ENCODE results near the gene USP24. TPM values are rescaled to one million over a fixed set of nuclear protein-coding genes. Genes with fewer than 3 reads are reported as not detected.

USP24 gene
- polyA plus RNA-seq, 1 donor (not counting 4 experiments of a cell fraction or from before 2014, with no cell fraction given): 22.5 TPM

DNA sequence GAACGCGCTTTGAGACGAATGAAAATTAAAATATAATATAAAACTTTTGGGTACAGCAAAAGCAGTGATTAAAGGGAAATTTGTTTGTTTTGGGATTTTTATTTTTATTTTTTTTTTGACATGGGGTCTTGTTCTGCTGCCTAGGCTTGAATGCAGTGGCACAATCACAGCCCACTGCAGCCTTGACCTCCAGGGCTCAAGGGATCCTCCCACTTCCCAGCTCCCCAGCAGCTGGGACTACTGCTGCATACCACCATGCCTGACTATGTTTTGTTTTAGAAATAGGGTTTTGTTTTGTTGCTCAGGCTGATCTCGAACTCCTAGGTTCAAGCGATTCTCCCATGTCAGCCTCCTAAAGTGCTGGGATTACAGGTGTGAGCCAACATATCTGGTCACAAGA lies 30.3 kb downstream of the USP24 start:
- no peak overlapping the region for H3K4me2 ChIP-seq (ENCODE audit: control insufficient read depth, extremely low read depth, insufficient read depth, low read depth, low read length)
- no peak for DNase-seq (ENCODE audit: low read depth, low spot score)
- no peak overlapping the region for H3K27ac ChIP-seq (ENCODE audit: control insufficient read depth, insufficient read depth, low read length)
- FAIRE-seq: no peak
- H4K20me1 ChIP-seq (ENCODE audit: control insufficient read depth, extremely low read depth, insufficient read depth, low read length): peaks cover 3% of the 10 kb centered on the region
- H3K9ac ChIP-seq (ENCODE audit: control insufficient read depth, extremely low read depth, insufficient read depth, low read length): no peak overlapping the region
- H2AFZ ChIP-seq (ENCODE audit: control insufficient read depth, low read length): no peak overlapping the region
- H3K4me3 ChIP-seq (ENCODE audit: control insufficient read depth in 2 of 3, extremely low read depth in 1 of 3, insufficient read depth in 2 of 3, low read depth in 1 of 3, low read length in 3 of 3): no peak overlapping the region
- H3K27me3 ChIP-seq (ENCODE audit: control insufficient read depth, extremely low read depth, insufficient read depth, low read length): no peaks in the 10 kb centered on the region
- no peaks in the 10 kb centered on the region for H3K36me3 ChIP-seq (ENCODE audit: control insufficient read depth in 2 of 2, extremely low read depth in 1 of 2, insufficient read depth in 2 of 2, low read length in 2 of 2)
- peaks cover 93% of the 10 kb centered on the region for H3K79me2 ChIP-seq (ENCODE audit: control insufficient read depth, insufficient read depth, low read length)
- dilution Hi-C loops (cut with MboI; ENCODE audit: extremely low pct_ligation_motif_present, low sequenced_read_pairs): no loop called here
- no peaks in the 10 kb centered on the region for H3K9me1 ChIP-seq (ENCODE audit: control insufficient read depth, extremely low read depth, insufficient read depth, low read length)
- TF ChIP-seq EZH2 (IDR thresholded peaks at IDR 0.05; ENCODE audit: low read length): no peak
- TF ChIP-seq, protein P1, sequence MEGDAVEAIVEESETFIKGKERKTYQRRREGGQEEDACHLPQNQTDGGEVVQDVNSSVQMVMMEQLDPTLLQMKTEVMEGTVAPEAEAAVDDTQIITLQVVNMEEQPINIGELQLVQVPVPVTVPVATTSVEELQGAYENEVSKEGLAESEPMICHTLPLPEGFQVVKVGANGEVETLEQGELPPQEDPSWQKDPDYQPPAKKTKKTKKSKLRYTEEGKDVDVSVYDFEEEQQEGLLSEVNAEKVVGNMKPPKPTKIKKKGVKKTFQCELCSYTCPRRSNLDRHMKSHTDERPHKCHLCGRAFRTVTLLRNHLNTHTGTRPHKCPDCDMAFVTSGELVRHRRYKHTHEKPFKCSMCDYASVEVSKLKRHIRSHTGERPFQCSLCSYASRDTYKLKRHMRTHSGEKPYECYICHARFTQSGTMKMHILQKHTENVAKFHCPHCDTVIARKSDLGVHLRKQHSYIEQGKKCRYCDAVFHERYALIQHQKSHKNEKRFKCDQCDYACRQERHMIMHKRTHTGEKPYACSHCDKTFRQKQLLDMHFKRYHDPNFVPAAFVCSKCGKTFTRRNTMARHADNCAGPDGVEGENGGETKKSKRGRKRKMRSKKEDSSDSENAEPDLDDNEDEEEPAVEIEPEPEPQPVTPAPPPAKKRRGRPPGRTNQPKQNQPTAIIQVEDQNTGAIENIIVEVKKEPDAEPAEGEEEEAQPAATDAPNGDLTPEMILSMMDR (optimal IDR thresholded peaks at IDR 0.05 in 1 of 3, IDR thresholded peaks at IDR 0.05 in 1 of 3, conservative IDR thresholded peaks at IDR 0.05 in 1 of 3; ENCODE audit: extremely low read depth in 1 of 3, insufficient read depth in 2 of 3, low read length in 3 of 3): no peak
- no peaks in the 10 kb centered on the region for H3K9me3 ChIP-seq (ENCODE audit: control insufficient read depth, low read depth, low read length)
- H3K4me1 ChIP-seq (ENCODE audit: control insufficient read depth, extremely low read depth, insufficient read depth, low read length): no peaks in the 10 kb centered on the region

DNA sequence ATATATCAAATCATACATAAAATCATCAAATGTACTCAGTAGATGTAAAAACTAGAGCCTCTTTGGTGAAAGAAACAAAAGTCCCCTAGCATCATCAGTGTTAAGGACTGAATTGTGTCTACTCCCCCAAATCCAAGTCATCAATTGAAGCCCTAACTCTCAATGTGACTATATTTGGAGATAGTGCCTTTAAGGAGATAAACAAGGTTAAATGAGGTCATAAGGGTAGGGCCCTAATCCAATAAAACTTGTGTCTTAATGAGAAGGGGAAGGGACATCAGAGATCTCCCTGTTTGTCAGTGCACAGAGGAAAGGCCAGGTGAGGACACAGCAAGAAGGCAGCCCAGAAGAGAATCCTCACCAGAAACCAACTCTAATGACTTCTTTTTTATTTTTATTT lies 33.5 kb downstream of the USP24 start:
- Histone ChIP-seq H2AFZ (ENCODE audit: control insufficient read depth, low read length) (no peak overlapping the region), H4K20me1 (ENCODE audit: control insufficient read depth, extremely low read depth, insufficient read depth, low read length) (peaks cover 12% of the 10 kb centered on the region), H3K27ac (ENCODE audit: control insufficient read depth, insufficient read depth, low read length) (no peak overlapping the region), H3K27me3 (ENCODE audit: control insufficient read depth, extremely low read depth, insufficient read depth, low read length) (no peaks in the 10 kb centered on the region), H3K4me3 (ENCODE audit: control insufficient read depth in 2 of 3, extremely low read depth in 1 of 3, insufficient read depth in 2 of 3, low read depth in 1 of 3, low read length in 3 of 3) (no peak overlapping the region), H3K9me1 (ENCODE audit: control insufficient read depth, extremely low read depth, insufficient read depth, low read length) (no peaks in the 10 kb centered on the region), H3K9me3 (ENCODE audit: control insufficient read depth, low read depth, low read length) (no peaks in the 10 kb centered on the region), H3K79me2 (ENCODE audit: control insufficient read depth, insufficient read depth, low read length) (peaks cover 80% of the 10 kb centered on the region), H3K4me1 (ENCODE audit: control insufficient read depth, extremely low read depth, insufficient read depth, low read length) (peaks cover 8% of the 10 kb centered on the region), H3K36me3 (ENCODE audit: control insufficient read depth in 2 of 2, extremely low read depth in 1 of 2, insufficient read depth in 2 of 2, low read length in 2 of 2) (peaks cover 0 to 1% of the 10 kb centered on the region in 2 experiments), H3K9ac (ENCODE audit: control insufficient read depth, extremely low read depth, insufficient read depth, low read length) (no peak overlapping the region), H3K4me2 (ENCODE audit: control insufficient read depth, extremely low read depth, insufficient read depth, low read depth, low read length) (no peak overlapping the region)
- dilution Hi-C loops (cut with MboI; ENCODE audit: extremely low pct_ligation_motif_present, low sequenced_read_pairs): no loop called here
- FAIRE-seq (no peak), DNase-seq (ENCODE audit: low read depth, low spot score) (no peak)
- no peak for TF ChIP-seq EZH2 (IDR thresholded peaks at IDR 0.05; ENCODE audit: low read length)
- TF ChIP-seq, protein P1 (optimal IDR thresholded peaks at IDR 0.05 in 1 of 3, IDR thresholded peaks at IDR 0.05 in 1 of 3, conservative IDR thresholded peaks at IDR 0.05 in 1 of 3; ENCODE audit: extremely low read depth in 1 of 3, insufficient read depth in 2 of 3, low read length in 3 of 3): no peak

Data from keratinocyte (primary cell).